NCI-H1417 (cell line): ENCODE results near the gene CRISP3.
"Not testable (repeated sequence)": the region's sequence is repeated elsewhere in the genome, so short reads cannot be mapped to it uniquely, and the experiment has no call there.

ENCODE experiments used
- DNase-seq, 3 experiments: peaks; one replicate each; lab custom pipeline; 2025; lab: John Stamatoyannopoulos, UW

Gene CRISP3, protein sequence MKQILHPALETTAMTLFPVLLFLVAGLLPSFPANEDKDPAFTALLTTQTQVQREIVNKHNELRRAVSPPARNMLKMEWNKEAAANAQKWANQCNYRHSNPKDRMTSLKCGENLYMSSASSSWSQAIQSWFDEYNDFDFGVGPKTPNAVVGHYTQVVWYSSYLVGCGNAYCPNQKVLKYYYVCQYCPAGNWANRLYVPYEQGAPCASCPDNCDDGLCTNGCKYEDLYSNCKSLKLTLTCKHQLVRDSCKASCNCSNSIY

DNA sequence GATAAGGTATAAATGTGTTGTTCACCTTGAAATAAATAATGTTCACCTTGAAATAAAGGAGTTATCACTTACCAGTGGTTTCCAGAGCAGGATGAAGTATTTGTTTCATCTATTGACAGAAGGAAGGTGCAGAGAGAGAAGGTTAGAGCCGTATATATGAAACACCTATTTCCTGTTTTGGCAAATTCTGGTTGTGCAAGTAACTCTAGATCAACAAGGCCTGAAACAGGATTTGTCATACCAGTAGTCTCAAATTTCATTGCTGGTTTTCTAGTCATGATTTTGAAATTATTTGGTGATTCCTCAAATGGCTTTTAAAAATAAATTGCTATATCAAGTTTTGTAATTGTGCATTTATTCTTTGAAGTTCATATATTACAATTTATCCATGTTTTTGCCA is at the start of gene CRISP3:
Gene CRISP3 (minus strand): TSS at position 130 of the 400 bp plus-strand sequence. CDS start 21 bp downstream, at position 109.
- DNase-seq, result peak in 1 of 3 experiments; percentile 7

DNA sequence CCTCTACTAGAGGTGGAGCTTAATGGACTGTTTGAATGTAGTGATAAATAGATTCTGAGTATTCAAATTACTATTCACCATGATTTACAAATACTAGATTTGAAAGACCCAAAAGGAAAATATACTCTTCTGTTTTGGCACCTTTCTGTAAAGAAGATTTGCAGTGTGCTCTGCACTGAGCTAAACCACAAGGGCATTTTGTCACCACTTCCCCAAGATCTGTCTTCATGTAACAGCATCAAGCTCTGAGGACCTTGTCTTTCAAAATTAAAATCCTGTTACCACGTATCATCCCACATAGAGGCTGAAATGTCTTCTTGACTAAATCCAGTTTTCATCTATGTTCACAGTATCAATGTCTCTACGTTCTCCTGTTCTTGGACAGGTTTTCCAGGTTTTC is 46.2 kb upstream of the CRISP3 start:
- no peak for DNase-seq

DNA sequence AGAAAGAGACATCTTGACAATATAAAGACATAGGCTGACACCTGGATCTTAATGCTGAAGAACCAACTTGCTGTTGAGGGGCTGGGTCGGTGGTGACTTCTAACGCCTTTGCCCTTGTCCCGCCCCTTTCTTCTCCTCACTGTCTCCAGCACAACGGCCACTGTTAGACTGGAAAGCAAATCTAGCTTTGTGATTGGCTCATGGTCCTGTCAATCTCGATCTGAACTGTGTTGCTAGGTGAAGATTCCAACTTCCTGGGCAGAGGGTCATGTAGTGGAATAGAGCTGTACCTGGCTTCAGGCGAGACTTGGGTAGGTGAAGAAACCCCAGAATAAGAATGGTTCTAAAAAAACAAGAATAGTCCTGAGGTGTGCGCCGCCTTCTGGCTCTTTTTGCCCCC is 43.0 kb upstream of the CRISP3 start, which contains the start of gene PGK2:
Gene PGK2 (minus strand): TSS at position 110 of the 400 bp plus-strand sequence. CDS start 98 bp downstream, at position 12.
- DNase-seq, result no peak

DNA sequence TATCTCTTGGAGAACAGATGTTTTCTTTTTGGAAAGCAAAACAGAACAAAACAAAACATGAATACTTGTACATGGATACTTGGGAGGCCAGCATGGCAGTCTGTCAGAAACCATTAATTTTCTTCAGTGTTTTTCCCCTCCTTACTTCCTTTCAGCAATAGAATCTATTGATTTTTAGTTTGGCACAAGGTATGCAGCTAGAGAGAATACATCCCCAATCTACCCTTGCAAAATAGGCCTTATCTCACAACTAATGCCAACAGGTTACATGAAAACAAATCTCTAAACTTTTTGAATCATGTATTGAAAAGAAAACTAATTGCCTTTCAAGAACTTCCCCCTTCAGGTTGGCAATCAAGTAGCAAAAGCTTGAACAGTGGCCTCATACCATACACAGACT is 40.1 kb upstream of the CRISP3 start:
- no peak for DNase-seq

DNA sequence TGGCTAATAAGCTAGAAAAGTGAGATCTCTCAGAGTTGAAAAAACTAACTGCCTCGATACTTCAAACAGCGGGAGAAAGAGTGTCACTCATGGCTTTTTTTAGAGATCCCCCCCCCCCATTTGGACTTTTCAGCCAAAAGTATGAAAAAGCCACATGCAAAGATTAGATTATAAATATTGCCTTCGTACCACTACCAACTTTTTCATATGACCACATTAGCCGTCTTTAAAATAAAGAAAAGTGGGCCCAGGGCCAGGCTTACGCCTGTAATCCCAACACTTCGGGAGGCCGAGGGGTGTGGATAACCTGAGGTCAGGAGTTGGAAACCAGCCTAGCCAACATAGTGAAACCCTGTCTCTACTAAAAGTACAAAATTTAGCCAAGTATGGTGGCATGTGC is 38.5 kb upstream of the CRISP3 start:
- no peak for DNase-seq

DNA sequence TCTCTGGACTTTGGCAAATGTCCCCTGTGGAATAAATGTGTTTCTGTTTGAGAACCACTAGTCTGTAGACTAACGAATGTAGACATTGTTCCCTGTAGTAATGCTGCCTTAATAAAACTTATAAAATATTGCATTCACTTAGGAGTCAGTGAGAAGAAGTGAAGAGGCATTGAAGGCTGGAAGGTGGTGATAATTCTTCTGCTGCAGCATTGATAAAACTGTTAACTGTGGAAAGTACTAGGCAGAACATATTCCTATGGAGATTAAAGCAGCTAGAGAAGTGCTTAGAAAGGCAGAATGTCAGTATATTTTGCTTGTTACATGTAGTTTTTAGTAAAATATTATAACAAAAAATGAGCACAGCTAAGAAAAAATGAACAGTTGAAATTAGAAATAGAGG is 38.1 kb upstream of the CRISP3 start:
- DNase-seq, result no peak

DNA sequence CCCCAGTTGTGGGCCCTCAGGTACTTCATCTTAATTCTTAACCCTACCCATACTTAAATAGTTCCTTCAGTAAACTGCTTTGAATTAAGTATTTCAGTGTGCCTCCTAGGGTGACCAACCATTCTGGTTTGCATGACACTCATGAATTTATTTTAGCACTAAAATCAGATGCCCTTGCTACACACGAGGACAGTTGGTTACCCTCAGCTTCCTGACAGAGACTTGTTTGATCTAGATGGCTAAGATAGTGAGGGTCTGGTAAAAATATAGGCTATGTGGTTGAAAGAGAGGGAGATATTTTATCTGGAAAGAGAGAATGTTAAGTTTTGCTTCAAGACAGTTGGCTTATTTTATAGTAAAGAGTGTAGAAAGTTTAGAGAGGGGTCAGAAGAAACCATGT is 32.3 kb upstream of the CRISP3 start:
- no peak for DNase-seq

DNA sequence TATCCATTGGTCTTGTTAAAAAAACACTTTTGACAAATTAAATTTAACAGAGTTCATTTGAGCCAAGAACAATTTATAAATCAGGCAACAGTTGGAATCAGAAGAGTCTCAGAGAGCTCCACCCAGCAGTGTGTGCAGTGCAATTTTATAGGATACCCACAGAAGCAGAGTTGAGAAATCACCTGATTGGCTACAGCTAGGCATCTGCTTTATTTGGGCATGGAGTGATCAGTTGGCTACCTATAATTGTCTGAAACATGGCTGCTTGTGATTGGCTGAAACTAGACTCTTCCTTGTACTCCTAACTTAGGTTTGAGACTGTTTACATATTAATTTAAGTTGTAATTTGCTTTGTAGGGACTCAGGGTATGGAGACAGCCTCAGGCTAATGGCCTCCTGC is 30.9 kb upstream of the CRISP3 start:
- peak in 1 of 3 experiments; percentile 15 for DNase-seq

DNA sequence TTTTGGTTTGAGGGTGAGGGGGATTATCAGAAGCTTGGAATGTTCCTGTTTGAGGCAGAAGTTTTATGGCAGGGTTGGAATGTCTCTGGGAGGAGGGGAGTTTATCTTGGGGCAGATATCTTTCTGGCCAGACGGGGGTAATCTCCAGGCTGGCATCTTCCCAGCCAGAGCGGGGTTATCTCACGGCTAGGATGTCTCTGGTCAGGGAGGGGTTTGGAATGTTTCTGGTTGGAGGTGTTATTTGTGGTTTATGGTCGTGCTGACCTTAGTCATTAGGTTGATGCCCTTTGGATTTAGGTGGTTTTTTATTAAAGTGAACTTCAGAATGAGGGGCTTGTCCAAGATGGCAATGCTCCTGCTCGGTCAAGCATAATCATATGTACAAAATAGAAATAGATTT is 28.1 kb upstream of the CRISP3 start:
- DNase-seq, result no peak

DNA sequence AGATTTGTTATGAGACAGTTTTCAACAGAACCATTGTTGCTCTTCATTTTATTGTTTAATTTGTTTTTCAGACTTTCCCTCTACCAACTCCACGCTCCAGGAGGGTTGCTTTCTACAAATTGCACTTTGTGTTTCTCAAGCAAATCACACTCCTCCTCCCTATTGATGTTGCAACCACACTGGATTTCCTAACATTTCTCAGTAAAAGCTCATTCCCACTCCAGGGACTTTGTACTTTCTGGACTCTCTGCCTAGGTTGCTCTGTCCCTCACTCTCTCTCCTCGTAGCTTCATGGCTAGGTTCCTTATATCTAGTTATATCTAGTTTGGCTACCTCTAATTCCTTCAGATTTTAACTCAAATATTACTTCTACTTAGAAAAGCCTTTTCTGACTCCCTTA is 22.6 kb upstream of the CRISP3 start:
- DNase-seq, result no peak

DNA sequence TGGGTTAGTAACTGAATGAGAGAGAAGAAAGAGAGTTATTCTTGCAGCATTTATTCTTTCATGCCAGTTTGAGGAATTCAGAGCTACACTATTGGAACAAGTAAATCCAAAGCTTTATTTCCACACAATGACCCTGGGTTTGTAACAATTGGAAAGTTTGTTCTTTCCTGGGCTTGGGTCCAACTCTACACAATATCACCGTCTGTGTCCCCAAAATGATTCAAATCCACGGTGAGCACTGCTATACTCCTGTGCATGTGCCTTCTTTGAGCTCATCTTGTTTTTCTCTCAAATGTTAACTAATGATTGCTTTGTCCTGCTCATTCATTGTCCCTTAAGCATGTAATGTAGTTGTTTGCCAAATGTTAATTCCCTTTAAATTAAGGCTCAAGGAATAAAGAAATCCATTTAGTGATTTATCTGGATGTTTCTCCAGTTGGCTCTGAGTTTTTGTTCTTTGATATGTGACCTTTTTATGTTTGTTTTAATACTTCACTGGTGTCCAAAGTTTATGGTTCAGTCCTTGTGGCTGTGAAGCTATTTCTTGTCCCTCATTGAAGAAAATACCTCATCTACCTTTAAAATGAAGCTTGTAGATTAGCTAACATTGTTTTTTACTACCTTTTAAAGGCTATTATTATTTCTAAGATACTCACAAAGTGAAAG is 20.5 kb upstream of the CRISP3 start:
- DNase-seq, result no peak

DNA sequence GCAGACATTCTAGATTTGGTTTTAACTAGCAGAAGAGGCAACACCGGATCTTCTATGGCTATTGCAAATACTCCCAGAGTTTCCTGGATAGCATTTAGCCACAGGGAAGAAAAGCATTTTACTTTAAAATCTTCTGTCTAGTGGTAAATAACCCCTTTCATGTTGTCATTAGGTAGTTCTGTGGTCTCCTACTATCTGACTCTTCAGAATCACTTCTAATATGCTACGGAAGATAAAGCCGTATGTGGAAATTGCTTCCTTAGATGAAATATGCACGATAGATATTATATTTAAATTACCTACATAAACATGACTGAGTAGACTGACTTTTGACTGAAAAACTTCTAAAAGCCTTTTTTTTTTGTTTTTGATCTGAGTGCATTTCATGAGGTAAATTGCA is 759 bp downstream of the CRISP3 start:
- no peak for DNase-seq

DNA sequence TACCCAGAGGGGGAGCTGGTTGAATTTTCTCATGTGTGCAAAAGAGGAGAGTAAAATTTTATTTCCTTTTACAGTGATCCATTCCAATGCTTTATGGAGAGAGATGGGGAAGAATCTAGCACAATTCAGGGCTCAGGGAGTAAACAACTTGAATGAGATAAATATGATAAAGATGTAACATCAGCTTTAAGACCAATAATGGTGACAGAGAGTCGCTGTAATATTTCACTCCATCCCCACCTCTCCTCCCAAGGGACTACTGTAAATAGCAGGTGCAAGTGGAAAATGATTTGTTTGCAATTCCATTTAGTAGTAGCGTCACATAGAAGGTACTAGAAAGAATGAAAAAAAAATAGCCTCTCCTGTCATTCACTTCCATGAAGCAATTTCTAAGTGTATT is 4.8 kb downstream of the CRISP3 start:
- DNase-seq, result peak; percentile 54 to 90 (median 84)

DNA sequence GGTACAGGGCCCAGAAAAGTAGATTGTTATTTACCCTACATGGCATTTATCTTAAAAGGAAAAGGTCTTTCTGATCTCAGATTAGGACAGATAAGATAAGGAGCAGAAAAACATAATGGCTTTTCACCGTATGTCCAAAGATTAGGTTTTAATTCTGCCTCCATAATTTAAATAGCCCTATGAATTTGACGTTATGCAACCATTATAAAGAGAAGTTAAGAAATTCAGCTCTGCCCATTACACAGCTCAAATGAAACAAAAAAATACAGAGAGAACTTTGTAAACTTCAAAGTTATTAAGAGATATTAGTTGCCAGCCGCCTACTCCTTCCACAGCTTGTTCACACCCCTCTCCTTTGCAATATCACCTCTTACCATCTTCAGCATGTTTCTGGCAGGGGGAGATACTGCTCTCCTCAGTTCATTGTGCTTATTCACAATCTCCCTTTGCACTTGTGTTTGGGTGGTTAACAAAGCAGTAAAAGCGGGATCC is 8.1 kb downstream of the CRISP3 start:
- DNase-seq, result no peak

DNA sequence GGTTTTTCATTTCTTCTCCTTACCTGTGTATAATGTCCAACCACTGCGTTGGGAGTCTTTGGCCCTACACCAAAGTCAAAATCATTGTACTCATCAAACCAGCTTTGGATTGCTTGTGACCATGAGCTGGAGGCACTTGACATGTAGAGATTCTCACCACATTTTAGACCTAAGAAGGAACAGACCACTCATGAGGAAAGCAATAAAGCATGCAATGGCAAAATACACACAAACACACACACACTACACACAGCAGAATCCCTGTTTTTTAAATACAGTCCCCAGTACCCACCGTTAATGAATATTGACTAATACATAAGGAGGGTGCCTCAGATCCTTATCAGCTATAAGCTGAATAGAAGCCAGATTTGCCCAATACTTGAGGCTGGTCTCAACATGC is 10.5 kb downstream of the CRISP3 start:
- no peak for DNase-seq

DNA sequence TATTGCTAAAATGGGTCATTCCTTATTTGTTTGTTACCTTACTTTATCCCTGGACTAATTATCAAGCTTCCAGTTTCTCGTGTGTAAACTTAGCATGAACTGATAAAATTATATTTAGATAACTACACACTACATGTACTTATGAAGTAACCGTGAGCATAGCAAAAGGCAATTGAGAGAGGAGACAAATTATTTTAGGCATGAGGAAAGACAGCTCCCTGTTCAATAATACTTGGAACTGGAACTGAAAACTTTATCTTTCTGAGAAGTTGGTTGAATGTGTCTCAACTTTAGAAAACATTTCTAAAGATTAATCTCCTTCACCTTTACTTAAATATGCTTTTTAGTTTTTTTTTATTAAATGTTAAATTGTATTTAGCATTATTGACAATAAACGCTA is 11.4 kb downstream of the CRISP3 start:
- DNase-seq, result no peak

DNA sequence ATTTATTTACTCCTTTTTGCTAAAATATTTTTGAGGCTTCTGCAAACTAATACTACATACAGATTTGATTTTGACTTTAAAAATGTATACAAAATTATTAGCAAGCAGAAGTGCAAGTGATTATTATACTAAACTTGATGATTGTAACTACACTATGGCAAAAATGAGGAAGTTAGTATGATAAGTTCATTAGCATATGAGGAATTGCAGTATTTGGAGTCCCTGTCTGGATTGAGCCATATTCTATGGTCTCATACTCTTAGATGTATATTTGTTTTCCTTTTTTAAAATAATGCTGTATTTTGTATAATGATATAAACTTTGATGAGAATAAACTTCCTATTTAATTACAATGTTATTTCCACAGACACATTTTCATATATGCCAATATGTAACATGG is 13.9 kb downstream of the CRISP3 start:
- no peak for DNase-seq

DNA sequence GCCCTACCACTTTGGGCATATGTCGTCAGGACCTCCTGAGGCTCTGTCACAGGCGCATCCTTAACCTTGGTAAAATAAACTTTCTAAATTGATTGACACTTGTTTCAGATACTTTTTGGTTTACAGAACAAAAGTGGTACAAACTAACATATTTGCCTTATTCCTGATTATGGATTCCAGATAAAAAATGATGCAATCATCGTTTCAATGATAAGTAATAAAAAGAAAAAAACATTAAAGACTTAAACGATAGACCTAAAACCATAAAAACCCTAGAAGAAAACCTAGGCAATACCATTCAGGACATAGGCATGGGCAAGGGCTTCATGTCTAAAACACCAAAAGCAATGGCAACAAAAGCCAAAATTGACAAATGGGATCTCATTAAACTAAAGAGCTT is 20.3 kb downstream of the CRISP3 start:
- not testable (repeated sequence) for DNase-seq

DNA sequence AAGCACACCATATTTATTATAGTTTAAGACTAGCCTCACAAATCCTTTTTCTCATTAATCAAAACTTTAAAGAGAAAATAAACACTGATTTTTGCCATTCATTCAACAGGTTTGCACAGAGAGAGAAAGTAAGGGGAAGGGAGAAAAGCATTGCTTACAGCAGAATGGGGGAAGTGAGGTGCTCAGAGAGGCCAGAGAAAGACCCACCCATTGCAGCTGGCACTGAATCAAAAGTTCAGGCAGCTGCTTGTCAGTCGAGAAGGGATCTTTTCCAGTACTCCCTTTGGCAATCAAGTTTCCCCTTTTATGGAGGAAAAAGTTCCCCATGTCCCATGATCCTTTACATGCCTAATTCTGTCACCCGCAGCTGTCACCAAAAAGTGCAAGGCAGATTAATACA is 22.9 kb downstream of the CRISP3 start:
- no peak for DNase-seq

DNA sequence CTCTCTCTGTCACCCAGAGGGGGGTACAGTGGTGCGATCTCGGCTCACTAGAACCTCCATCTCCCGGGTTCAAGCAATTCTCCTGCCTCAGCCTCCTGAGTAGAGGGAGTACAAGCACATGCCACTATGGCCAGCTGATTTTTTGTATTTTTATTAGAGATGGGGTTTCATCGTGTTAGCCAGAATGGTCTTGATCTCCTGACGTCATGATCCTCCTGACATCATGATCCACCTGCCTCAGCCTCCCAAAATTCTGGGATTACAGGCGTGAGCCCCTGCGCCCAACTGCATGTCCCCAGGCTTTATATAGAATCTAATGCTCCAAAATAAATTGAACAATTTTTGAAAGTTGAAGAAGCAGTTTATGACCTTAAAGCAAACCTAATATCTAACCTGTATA is 23.8 kb downstream of the CRISP3 start:
- no peak for DNase-seq

DNA sequence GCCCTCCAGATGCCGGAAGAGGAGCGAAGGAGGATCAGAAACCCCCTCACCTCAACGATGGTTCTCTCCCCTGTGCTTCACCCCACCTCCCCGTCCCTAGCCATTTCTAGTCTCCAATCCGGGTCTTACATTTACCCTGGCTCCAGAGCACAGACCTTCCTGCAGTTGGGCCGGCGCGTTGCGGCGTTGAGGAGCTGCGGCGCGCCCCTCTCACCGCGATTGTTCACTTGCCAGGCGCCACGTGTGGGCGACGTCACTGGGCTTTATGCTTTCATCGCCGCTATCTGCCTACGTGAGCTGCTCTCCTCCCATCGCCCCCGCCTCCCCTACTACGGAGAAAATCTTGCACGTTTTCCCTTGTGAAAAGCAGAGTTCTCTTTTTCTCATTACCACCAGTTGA is 30.8 kb downstream of the CRISP3 start, which contains the start of gene CRISP2:
Gene CRISP2 (minus strand): TSS at position 198 of the 400 bp plus-strand sequence. CDS start 4,347 bp downstream, outside the sequence.
- DNase-seq, result peak; percentile 61 to 90 (median 78)

DNA sequence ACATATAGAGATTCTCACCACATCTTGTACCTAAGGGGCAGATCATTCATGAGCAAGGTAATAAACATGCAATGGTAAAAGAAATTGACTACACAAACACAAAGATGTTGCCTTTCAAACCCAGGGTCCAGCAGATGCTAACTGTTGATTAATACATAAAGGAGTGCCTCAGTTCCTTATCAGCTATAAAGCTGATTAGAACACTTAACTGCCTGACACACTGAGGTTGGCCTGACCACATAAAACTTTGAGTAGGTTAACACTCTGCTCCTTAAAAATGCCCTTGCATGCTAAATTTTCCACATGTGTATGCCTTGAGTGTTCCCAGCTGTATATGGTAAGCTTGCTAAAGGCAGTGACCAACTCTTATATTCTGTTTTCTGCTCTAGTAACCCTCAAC is 45.7 kb downstream of the CRISP3 start:
- DNase-seq, result no peak

DNA sequence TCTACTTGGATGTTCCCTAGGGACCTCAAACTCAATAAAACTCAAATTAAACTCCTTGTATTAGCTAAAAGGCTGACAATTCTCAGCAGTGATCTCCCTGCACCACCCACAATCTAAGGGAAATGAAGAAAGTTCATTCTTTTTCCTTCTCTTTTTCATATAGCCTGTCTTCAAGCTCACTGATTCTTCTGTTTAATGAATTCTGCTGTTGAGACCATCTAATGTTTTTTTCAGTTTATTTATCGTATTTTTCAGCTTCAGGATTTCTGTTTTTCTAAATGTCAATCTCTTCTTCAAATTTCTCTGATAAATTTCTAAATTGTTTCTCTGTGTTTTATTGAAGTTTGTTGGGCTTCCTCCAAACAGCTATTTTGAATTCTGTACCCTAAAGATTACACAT is 50.7 kb downstream of the CRISP3 start:
- DNase-seq, result no peak
